Esophagus (tissue), 2 donors: Measurements from ENCODE around the gene UBE2V1. TPM values are rescaled to one million over a fixed set of nuclear protein-coding genes. Genes with fewer than 3 reads are reported as not detected.

Experiments used
- H3K27ac ChIP-seq, 2 donors: one replicate each; pipeline ENCODE4 v1.5.1; 2013; ENCODE audit warnings: low read depth in 2 of 2, mild to moderate bottlenecking in 2 of 2, inconsistent platforms in 1 of 2, low read length in 1 of 2, moderate library complexity in 1 of 2
- H3K27me3 ChIP-seq, 2 donors: one replicate each; pipeline ENCODE4 v1.6.1; 2013; ENCODE audit warnings: low read length in 2 of 2, control low read depth in 1 of 2, mild to moderate bottlenecking in 1 of 2; ENCODE audit not compliant: insufficient read depth in 2 of 2, control insufficient read depth in 1 of 2
- H3K36me3 ChIP-seq, 2 donors: one replicate each; pipeline ENCODE4 v1.6.1; 2013; ENCODE audit warnings: low read length in 1 of 2; ENCODE audit not compliant: control insufficient read depth in 2 of 2, insufficient read depth in 2 of 2
- H3K4me1 ChIP-seq, 2 donors: one replicate each; pipeline ENCODE4 v1.6.1; 2013; ENCODE audit warnings: low read length in 1 of 2; ENCODE audit not compliant: control insufficient read depth in 2 of 2, insufficient read depth in 2 of 2
- H3K4me3 ChIP-seq, 2 donors: one replicate each; pipeline ENCODE4 v1.5.1; 2013; ENCODE audit warnings: low read length in 2 of 2, mild to moderate bottlenecking in 2 of 2, low read depth in 1 of 2, moderate library complexity in 1 of 2
- H3K9me3 ChIP-seq, 2 donors: one replicate each; pipeline ENCODE4 v1.6.1; 2013; ENCODE audit warnings: mild to moderate bottlenecking in 2 of 2, low read depth in 1 of 2, low read length in 1 of 2, moderate library complexity in 1 of 2; ENCODE audit not compliant: control insufficient read depth in 2 of 2, insufficient read depth in 1 of 2
- WGBS, 2 donors: extraction: QIAGEN DNeasy Blood & Tissue Kit; methylation state at CpG; one replicate each; pipeline ENCODE4 v1.1.7; 2013; 5-methylcytosine and 5-hydroxymethylcytosine counted together
- polyA plus RNA-seq, 2 donors: library from polyadenylated mRNA; stranded (reverse); fragments of 200-250 nt; gene quantifications; one replicate each; pipeline ENCODE4 v1.2.3, GENCODE V29; 2013
- donor health status: healthy with polysubstance abuse.
- donor health status: Bipolar disorder and iron deficiency.

The UBE2V1 gene
- polyA plus RNA-seq, 2 donors: 57.4 to 73.1 TPM

DNA sequence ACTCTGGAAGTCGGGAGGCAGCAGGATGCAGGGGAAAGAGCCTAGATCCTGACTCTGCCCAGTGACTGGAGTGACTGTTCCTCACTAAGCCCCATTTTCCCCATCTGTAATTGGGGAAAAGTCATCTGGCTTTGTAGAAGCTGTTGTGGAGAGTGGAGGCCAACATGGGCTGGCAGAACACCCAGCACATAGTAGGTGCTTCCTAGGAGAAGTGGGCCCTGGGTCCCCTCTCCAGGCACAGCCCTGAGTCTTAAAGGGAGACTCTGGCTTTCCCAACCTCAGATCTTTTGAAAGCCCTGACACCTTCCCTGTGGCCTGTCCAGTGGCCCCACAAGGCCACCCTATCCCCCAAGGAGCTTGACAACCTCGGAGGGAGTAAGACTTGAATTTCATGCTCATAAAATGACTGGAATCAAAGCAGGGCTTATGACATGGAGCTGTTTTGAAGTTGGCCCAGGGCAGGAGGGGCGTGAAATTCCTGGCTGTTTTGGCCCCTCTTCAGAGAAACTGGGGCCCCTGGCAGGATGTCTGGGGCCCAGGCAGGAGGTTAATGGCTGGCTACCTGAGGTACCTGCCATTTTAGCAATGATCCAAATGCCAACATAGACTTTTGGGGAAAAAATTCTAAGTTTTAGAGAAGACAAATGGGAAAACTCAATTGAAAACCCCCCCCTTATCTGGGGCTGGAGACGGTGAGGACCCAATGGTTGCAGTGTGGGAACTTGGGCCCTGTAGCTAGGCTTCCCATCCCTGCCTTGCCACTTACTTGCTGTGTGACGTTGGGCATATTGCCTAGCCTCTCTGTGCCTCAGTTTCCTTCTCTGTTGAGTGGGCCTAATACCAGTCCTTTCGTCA, 51.6 kb downstream of the UBE2V1 start:
- Histone ChIP-seq H3K27me3 (no peaks in the 10 kb centered on the region), H3K4me1 (no peaks in the 10 kb centered on the region), H3K4me3 (no peak overlapping the region), H3K36me3 (no peaks in the 10 kb centered on the region), H3K27ac (no peak overlapping the region), H3K9me3 (no peaks in the 10 kb centered on the region)
- 68 to 73% methylated on average over 6 of the region's 6 CpGs for WGBS, 2 donors

DNA sequence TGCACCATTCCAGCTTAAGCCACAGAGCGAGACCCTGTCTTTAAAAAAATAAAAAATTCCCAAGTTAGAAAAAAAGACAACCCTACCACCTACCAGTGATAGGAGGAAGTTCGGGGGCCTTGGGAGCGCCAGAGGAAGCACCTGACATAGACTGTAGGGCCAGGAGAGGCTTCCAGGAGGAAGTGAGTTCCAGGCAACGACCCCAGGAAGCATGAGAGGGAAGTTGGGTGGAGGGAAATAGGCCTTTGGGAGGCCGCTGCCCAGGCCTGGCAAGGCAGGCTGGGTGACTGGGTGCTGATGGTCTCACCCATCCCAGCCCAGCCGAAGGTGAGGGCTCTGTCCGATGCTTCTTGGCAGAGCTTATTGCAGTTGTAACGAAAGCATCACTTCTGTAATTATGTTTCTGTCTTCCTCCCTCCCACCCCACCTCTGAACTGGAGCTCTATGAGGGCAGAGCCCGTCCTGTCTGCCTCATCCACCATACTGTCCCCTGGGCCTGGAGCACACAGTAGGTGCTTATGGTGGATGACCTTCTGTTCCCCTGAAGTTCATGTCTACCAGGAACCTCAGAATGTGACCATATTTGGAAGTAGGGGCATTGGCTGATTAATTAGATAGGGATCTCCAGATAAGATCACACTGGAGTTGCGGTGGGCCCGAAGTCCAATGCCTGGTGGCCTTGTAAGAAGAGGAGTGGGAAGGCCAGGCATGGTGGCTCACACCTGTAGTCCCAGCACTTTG, 54.1 kb downstream of the UBE2V1 start:
- Histone ChIP-seq H3K27me3 (no peaks in the 10 kb centered on the region), H3K36me3 (no peaks in the 10 kb centered on the region), H3K9me3 (no peaks in the 10 kb centered on the region), H3K27ac (no peak overlapping the region), H3K4me3 (no peak overlapping the region), H3K4me1 (no peaks in the 10 kb centered on the region)
- WGBS, 2 donors: 76 to 77% methylated on average over 11 of the region's 11 CpGs

DNA sequence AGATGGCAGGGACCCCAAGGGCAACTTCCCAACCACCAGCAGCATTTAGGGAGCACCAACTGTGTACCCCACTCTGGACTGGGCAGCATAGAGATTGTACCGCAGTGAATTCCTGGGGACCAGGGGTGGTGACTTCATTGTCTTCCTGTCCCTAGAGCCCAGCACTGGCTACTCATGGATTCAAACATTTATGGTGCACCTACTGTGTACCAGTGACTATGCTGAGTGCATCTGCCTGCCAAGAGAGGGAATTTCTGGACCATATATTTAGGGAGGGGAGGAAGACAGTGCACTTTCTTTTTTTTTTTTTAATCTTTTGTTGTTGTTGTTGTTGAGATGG, 55.3 kb downstream of the UBE2V1 start:
- Histone ChIP-seq H3K4me1 (peaks cover 0 to 2% of the 10 kb centered on the region in 2 donors), H3K4me3 (no peak overlapping the region), H3K9me3 (no peaks in the 10 kb centered on the region), H3K27ac (no peak overlapping the region), H3K27me3 (no peaks in the 10 kb centered on the region), H3K36me3 (no peaks in the 10 kb centered on the region)
- 97 to 100% methylated on average over 1 of the region's 1 CpG for WGBS, 2 donors

DNA sequence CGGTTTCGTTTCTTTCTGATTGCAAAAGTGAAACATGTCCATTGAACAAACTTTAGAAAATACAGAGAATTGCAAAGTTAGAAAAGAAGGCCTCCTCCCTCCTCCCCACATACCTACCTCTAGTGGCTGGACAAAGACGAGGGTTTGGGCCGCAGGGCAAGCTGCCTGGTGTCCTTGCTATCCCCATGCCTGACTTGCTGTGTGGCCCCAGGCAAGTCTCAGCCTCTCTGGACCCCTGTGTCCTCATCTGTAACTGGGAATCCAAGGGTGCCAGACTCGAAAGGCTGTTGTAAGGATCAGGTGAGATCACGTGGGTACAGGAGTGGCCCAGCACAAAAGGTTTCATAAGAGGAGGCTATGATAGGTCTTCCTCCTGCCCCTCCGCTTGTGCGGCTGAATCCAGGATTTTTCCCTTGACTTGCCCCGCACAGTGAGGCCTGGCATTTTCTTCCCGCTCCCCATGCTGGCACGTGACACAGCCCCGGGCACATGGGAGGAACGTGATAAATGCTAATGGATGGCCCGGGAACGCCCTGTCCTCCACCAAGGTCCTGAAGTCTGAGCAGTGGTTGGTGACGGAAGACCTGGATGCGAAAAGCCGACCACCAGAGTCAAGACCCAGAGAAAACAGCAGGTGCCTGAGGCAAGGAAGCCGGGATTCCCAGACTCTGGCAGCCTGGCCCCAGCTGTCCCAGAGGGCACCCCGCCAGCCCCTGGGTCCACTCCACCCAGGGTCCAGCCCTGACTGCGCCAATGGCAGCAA, 55.8 kb downstream of the UBE2V1 start:
- Histone ChIP-seq H3K27ac (no peak overlapping the region), H3K4me3 (no peak overlapping the region), H3K27me3 (no peaks in the 10 kb centered on the region), H3K36me3 (no peaks in the 10 kb centered on the region), H3K9me3 (no peaks in the 10 kb centered on the region), H3K4me1 (peaks cover 0 to 2% of the 10 kb centered on the region in 2 donors)
- WGBS, 2 donors: 89 to 90% methylated on average over 21 of the region's 21 CpGs

DNA sequence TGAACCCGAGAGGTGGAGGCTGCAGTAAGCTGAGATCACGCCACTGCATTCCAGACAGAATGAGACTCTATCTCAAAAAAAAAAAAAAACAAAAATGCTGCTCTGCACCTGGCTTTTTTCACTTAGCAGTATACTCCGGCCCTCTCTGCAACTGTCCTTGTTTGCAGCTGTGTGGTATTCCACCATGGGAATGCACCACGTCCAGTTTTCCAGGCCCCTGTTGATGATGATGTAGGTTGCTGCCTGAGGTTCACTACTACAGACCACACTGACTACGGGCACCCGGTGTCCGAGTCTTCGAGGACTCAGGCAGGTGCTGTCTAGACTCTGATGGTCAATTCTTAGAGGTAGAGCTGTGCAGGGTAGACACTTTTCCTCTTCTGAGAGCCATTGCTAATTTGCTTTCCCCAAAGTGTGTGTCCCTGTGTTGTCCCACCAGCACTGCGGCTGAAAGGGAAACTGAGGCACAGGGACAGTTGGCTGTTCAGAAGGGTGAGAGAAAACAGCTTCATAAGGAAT, 56.5 kb downstream of the UBE2V1 start:
- Histone ChIP-seq H3K27ac (no peak overlapping the region), H3K4me3 (no peak overlapping the region), H3K9me3 (no peaks in the 10 kb centered on the region), H3K27me3 (no peaks in the 10 kb centered on the region), H3K4me1 (peaks cover 0 to 2% of the 10 kb centered on the region in 2 donors), H3K36me3 (no peaks in the 10 kb centered on the region)
- WGBS, 2 donors: 92 to 93% methylated on average over 9 of the region's 9 CpGs

DNA sequence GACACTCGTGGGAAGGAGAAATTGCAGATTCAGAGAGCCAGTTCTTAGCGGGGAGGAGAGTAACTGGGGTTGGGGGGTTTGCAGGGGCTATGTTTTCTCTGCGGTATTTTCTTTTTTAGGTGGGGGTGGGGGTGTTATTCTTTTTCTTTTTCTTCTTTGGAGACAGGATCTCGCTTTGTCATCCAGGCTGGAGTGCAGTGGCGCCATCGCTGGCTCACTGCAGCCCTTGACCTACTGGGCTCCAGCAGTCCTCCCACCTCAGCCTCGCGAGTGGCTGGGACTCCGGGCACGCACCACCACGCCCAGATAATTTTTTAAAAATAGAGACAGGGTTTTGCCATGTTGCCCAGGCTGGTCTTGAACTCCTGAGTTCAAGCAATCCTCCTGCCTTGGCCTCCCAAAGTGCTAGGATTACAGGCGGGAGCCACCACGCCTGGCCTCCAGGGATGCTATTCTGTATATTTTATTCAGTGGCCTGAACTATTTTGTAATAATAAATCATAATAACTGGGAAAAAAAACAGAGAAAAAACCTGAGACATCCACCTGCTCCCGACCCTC, 57.3 kb downstream of the UBE2V1 start:
- H3K36me3 ChIP-seq: no peaks in the 10 kb centered on the region
- no peak overlapping the region for H3K4me3 ChIP-seq
- no peaks in the 10 kb centered on the region for H3K9me3 ChIP-seq
- H3K27me3 ChIP-seq: no peaks in the 10 kb centered on the region
- H3K4me1 ChIP-seq: peaks cover 0 to 2% of the 10 kb centered on the region in 2 donors
- WGBS, 2 donors: 73% methylated on average over 14 of the region's 14 CpGs
- H3K27ac ChIP-seq: no peak overlapping the region

DNA sequence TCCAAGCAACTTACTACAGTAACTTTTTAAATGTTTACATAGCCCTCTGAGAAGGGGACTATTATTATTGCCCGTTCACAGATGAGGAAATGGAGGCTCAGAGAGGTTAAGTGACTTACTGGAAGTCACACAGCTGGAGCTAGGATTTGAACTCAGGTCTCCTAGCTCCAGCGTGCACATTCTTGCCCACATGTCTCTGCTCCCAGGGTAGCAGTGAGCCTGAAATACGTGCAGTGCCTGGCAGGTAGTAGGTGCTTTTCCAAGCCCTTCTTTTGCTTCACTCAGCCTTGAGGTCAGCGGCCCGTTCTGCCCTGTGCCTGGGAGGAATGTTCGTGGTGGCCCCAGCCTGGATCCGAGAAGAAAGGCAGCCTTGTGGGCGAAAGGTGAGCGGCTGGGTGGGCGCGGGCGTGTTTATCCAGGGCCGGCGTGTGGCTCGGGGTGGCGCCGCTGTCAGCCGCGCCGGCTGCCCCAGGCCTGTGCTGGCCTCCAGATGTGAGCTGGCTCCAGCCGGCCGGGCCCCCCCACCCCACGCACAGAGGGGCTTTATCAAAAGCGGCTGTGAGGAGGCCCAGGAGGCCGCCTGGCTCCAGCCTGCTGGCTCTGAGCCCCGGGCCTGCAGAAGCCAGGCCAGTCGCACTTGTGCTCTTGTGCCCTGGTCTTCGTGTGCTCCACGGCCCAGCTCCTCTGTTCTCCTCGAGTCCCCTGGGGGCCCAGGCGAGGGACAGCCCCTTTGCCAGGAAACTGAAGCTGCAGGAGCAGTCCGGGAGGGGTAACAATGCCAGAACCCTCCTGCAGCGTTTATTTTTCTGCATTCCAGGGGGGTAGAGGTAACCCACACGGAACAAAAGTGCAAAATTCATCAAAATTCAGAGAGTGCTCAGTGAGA, 58.1 kb downstream of the UBE2V1 start:
- WGBS, 2 donors: 33 to 38% methylated on average over 34 of the region's 34 CpGs
- no peak overlapping the region for H3K4me3 ChIP-seq
- H3K36me3 ChIP-seq: no peaks in the 10 kb centered on the region
- no peak overlapping the region for H3K27ac ChIP-seq
- peaks cover 0 to 2% of the 10 kb centered on the region in 2 donors for H3K4me1 ChIP-seq
- no peaks in the 10 kb centered on the region for H3K9me3 ChIP-seq
- H3K27me3 ChIP-seq: no peaks in the 10 kb centered on the region

DNA sequence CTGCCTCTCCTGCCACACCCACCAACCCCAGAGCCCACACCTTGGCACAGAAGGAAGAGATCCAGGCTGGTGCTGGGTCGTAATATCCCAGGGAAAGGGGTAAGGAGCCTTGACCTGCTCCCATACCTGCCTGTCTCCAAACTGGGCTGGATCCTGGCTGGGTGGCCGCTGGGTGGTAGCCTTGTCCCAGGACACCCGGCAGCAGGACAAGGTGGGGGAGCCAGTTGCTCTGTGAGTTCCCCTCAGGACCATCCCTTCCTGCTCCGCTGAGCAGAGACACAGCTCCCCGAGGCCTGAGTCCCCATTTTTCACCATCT, 58.8 kb downstream of the UBE2V1 start:
- H3K36me3 ChIP-seq: no peaks in the 10 kb centered on the region
- WGBS, 2 donors: 59% methylated on average over 5 of the region's 5 CpGs

More for the DNA sequence above, 58.8 kb downstream of the UBE2V1 start:
- Histone ChIP-seq H3K4me1 (peaks cover 0 to 2% of the 10 kb centered on the region in 2 donors), H3K27ac (no peak overlapping the region), H3K9me3 (no peaks in the 10 kb centered on the region), H3K27me3 (no peaks in the 10 kb centered on the region), H3K4me3 (no peak overlapping the region)
